ENCODE results near the gene TLE4.

TLE4 gene

GRCh38 chr9:79693750-79694149, 122.0 kb downstream of the TLE4 start:
- TF ChIP-seq CTCF (IDR thresholded peaks at IDR 0.05; ENCODE audit: control insufficient read depth, insufficient read depth, low read depth, low read length, missing control alignments), result no peak
- H3K4me3 ChIP-seq (ENCODE audit: control insufficient read depth, low read depth, low read length), result no peak overlapping the region
- no peak for DNase-seq (ENCODE audit: low read depth)

GRCh38 chr9:79694208-79694607, 122.4 kb downstream of the TLE4 start:
- no peak for TF ChIP-seq CTCF (IDR thresholded peaks at IDR 0.05; ENCODE audit: control insufficient read depth, insufficient read depth, low read depth, low read length, missing control alignments)
- DNase-seq (ENCODE audit: low read depth), result no peak

GRCh38 chr9:79694676-79695400, 123.1 kb downstream of the TLE4 start:
- DNase-seq (ENCODE audit: low read depth), result peak; percentile 64
- peak; percentile 5 for TF ChIP-seq CTCF (IDR thresholded peaks at IDR 0.05; ENCODE audit: control insufficient read depth, insufficient read depth, low read depth, low read length, missing control alignments)
- no peak overlapping the region for H3K4me3 ChIP-seq (ENCODE audit: control insufficient read depth, low read depth, low read length)

More at GRCh38 chr9:79694208-79694607, 122.4 kb downstream of the TLE4 start:
- H3K4me3 ChIP-seq (ENCODE audit: control insufficient read depth, low read depth, low read length), result no peak overlapping the region

- no peak for DNase-seq (ENCODE audit: low read depth)
- H3K4me3 ChIP-seq (ENCODE audit: control insufficient read depth, low read depth, low read length), result no peak overlapping the region
- TF ChIP-seq CTCF (IDR thresholded peaks at IDR 0.05; ENCODE audit: control insufficient read depth, insufficient read depth, low read depth, low read length, missing control alignments), result no peak
Measured at GRCh38 chr9:79695531-79696175, 123.9 kb downstream of the TLE4 start.

- no peak overlapping the region for H3K4me3 ChIP-seq (ENCODE audit: control insufficient read depth, low read depth, low read length)
- no peak for TF ChIP-seq CTCF (IDR thresholded peaks at IDR 0.05; ENCODE audit: control insufficient read depth, insufficient read depth, low read depth, low read length, missing control alignments)
- no peak for DNase-seq (ENCODE audit: low read depth)
Measured at GRCh38 chr9:79698967-79699366, 127.2 kb downstream of the TLE4 start.

GRCh38 chr9:79699479-79699878, 127.7 kb downstream of the TLE4 start:
- no peak for DNase-seq (ENCODE audit: low read depth)
- TF ChIP-seq CTCF (IDR thresholded peaks at IDR 0.05; ENCODE audit: control insufficient read depth, insufficient read depth, low read depth, low read length, missing control alignments), result no peak
- no peak overlapping the region for H3K4me3 ChIP-seq (ENCODE audit: control insufficient read depth, low read depth, low read length)

All from AG09309 (cell line).